Esophagus squamous epithelium (tissue), 4 donors: ENCODE measurements around the gene SLC44A4.

Source experiments
- CTCF ChIP-seq, 6 experiments: fragments of 450-650 bp in 4 of 6; fragments of 200-600 bp in 2 of 6; sonication (generic) in 2 of 6; IDR thresholded peaks; one replicate each; pipeline ENCODE4 v1.5.1; 2016 to 2019; ENCODE audit warnings: antibody characterized with exemption in 6 of 6, mild to moderate bottlenecking in 4 of 6, moderate library complexity in 4 of 6
- POLR2A ChIP-seq, 4 donors: fragments of 450-650 bp; IDR thresholded peaks; one replicate each; pipeline ENCODE4 v1.6.1; 2017; ENCODE audit warnings: antibody characterized with exemption in 4 of 4, mild to moderate bottlenecking in 4 of 4, moderate library complexity in 3 of 4

GRCh38 chr6:31905041-31905440 lies 26.2 kb upstream of the SLC44A4 start:
- TF ChIP-seq POLR2A (IDR thresholded peaks at IDR 0.05) (no peak), CTCF (IDR thresholded peaks at IDR 0.05) (no peak)
